Trophoblast cell (in vitro differentiated cells and primary cell): ENCODE measurements around the gene SMARCD3.

Experiments used
- DNase-seq, 2 donors: peaks; one replicate each; pipeline ENCODE4 v3.0.0-alpha.2; 2016
- H2AFZ ChIP-seq: 2 replicates; pipeline ENCODE4 v1.6.1; 2013; ENCODE audit warnings: low read length, moderate library complexity, mild to moderate bottlenecking; ENCODE audit not compliant: insufficient read depth, poor library complexity
- H2AK5ac ChIP-seq: 2 replicates; pipeline ENCODE4 v1.6.1; 2013; ENCODE audit warnings: mild to moderate bottlenecking, low read length
- H2BK120ac ChIP-seq: 2 replicates; pipeline ENCODE4 v1.6.1; 2013; ENCODE audit warnings: low read length, mild to moderate bottlenecking, moderate library complexity; ENCODE audit not compliant: insufficient read depth, poor library complexity
- H2BK12ac ChIP-seq: 2 replicates; pipeline ENCODE4 v1.6.1; 2013; ENCODE audit warnings: mild to moderate bottlenecking, low read length, moderate library complexity
- H2BK5ac ChIP-seq: 2 replicates; pipeline ENCODE4 v1.6.1; 2013; ENCODE audit warnings: low read length, low read depth, moderate library complexity, mild to moderate bottlenecking; ENCODE audit not compliant: poor library complexity
- H3K14ac ChIP-seq: 2 replicates; pipeline ENCODE4 v1.6.1; 2013; ENCODE audit warnings: mild to moderate bottlenecking, low read length
- H3K18ac ChIP-seq: 2 replicates; pipeline ENCODE4 v1.6.1; 2013; ENCODE audit warnings: mild to moderate bottlenecking, low read length
- H3K23ac ChIP-seq: 2 replicates; pipeline ENCODE4 v1.6.1; 2013; ENCODE audit warnings: low read length
- H3K27ac ChIP-seq: 2 replicates; pipeline ENCODE4 v1.5.1; 2013; ENCODE audit warnings: low read depth, mild to moderate bottlenecking, inconsistent platforms, low read length, moderate library complexity
- H3K27me3 ChIP-seq: 2 replicates; pipeline ENCODE4 v1.6.1; 2013; ENCODE audit warnings: inconsistent platforms, mild to moderate bottlenecking, low read length, moderate library complexity; ENCODE audit not compliant: insufficient read depth
- H3K36me3 ChIP-seq, 2 experiments: 1 replicate in 1 of 2; 2 replicates in 1 of 2; pipeline ENCODE4 v1.6.1; 2013; ENCODE audit warnings: low read length in 2 of 2, mild to moderate bottlenecking in 2 of 2, moderate library complexity in 1 of 2; ENCODE audit not compliant: insufficient read depth in 2 of 2, control insufficient read depth in 1 of 2
- H3K4ac ChIP-seq: 2 replicates; pipeline ENCODE4 v1.6.1; 2013; ENCODE audit warnings: low read depth, mild to moderate bottlenecking, low read length, moderate library complexity
- H3K4me1 ChIP-seq, 2 experiments: 1 replicate in 1 of 2; 2 replicates in 1 of 2; pipeline ENCODE4 v1.6.1; 2013; ENCODE audit warnings: low read length in 2 of 2, mild to moderate bottlenecking in 2 of 2, moderate library complexity in 1 of 2; ENCODE audit not compliant: insufficient read depth in 2 of 2, control insufficient read depth in 1 of 2
- H3K4me2 ChIP-seq: 2 replicates; pipeline ENCODE4 v1.6.1; 2013; ENCODE audit warnings: inconsistent platforms, mild to moderate bottlenecking, low read length, moderate library complexity
- H3K4me3 ChIP-seq: 2 replicates; pipeline ENCODE4 v1.5.1; 2013; ENCODE audit warnings: mild to moderate bottlenecking, low read depth, low read length, inconsistent platforms
- H3K79me1 ChIP-seq: one replicate; pipeline ENCODE4 v1.6.1; 2013; ENCODE audit warnings: low read length
- H3K79me2 ChIP-seq: 2 replicates; pipeline ENCODE4 v1.6.1; 2013; ENCODE audit warnings: low read length, mild to moderate bottlenecking; ENCODE audit not compliant: control insufficient read depth, insufficient read depth, poor library complexity
- H3K9ac ChIP-seq: 2 replicates; pipeline ENCODE4 v1.6.1; 2013; ENCODE audit warnings: mild to moderate bottlenecking, low read length
- H3K9me3 ChIP-seq: 2 replicates; pipeline ENCODE4 v1.6.1; 2013; ENCODE audit warnings: low read depth, mild to moderate bottlenecking, control low read depth, inconsistent platforms, low read length; ENCODE audit not compliant: insufficient read depth
- H4K12ac ChIP-seq: 2 replicates; pipeline ENCODE4 v1.6.1; 2013; ENCODE audit warnings: low read depth, mild to moderate bottlenecking, low read length, moderate library complexity
- H4K8ac ChIP-seq: 2 replicates; pipeline ENCODE4 v1.6.1; 2013; ENCODE audit warnings: low read depth, mild to moderate bottlenecking, low read length, moderate library complexity
- H4K91ac ChIP-seq: one replicate; pipeline ENCODE4 v1.6.1; 2013; ENCODE audit warnings: low read depth, mild to moderate bottlenecking, low read length, moderate library complexity
- WGBS: extraction: QIAGEN DNeasy Blood & Tissue Kit; methylation state at CpG from one replicate; pipeline ENCODE4 v1.1.7; 2013; ENCODE audit warnings: missing lambda C conversion rate; ENCODE audit not compliant: insufficient read length, insufficient coverage; ENCODE audit errors: extremely low coverage; 5-methylcytosine and 5-hydroxymethylcytosine counted together

SMARCD3 gene

DNA sequence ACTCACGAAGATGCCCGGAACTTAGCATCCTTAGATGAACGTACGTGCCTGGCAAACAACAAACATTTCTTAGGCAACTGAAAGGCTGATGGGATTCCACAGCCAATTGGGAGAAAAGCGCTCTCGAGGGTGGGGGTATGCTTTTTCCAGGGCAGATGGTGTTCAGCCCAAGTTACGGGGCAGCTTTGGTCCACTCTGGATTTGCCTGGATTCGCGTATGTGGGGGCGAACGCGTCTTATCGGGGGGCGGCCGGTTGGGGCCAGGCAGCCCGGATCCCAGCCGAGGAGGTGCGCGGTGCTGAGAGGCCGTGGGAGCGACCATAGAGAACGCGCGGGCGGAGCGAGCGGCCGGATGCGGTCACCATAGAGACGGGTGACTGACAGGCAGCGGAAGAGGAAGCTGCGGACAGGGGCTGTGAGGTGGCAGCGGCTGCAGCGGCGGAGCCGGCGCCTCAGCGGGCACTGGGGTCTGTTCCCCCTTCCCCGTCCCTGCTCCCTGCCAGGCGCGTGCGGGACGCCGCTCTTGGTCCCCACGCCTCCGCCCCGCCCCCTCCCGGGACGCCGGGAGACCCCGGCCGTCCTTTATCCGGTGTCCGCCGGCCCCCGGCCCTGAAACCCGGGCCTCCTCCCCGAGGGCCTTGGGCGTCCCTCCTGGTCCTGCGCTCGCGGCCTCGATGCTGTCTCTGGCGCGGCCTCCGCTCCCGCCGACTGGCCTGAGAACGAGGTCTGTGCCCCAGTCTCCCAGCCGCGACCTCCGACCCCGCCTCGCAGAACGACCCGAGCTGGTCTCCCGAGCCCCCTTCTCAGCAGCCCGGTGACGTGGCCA is 16.2 kb downstream of the SMARCD3 start, which contains the start of gene CHPF2:
Gene CHPF2, plus strand, starts transcription at position 393 of the 826 bp plus-strand sequence. CDS start 1,529 bp downstream, outside the sequence.
- Histone ChIP-seq H3K9me3 (peaks cover 4% of the 10 kb centered on the region), H4K12ac (peak within 1 kb of the TSS; percentile 44), H3K4ac (peak within 1 kb of the TSS; percentile 91), H3K27ac (no peak within 1 kb of the TSS), H4K8ac (peak within 1 kb of the TSS; percentile 86), H2AK5ac (peak within 1 kb of the TSS; percentile 75), H3K79me1 (peaks cover 9% of the 10 kb centered on the region), H2BK120ac (peak within 1 kb of the TSS; percentile 57), H3K36me3 (peaks cover 21 to 28% of the 10 kb centered on the region in 2 experiments), H3K4me3 (peak within 1 kb of the TSS; percentile 87), H3K79me2 (peaks cover 11% of the 10 kb centered on the region), H3K27me3 (no peaks in the 10 kb centered on the region), H2BK12ac (no peak within 1 kb of the TSS), H2BK5ac (no peak within 1 kb of the TSS), H3K9ac (peak within 1 kb of the TSS; percentile 87), H2AFZ (peak within 1 kb of the TSS; percentile 68), H3K18ac (peak within 1 kb of the TSS; percentile 85), H4K91ac (peak within 1 kb of the TSS; percentile 91), H3K14ac (peak within 1 kb of the TSS; percentile 92), H3K4me1 (peaks cover 4 to 10% of the 10 kb centered on the region in 2 experiments), H3K4me2 (peak within 1 kb of the TSS; percentile 86), H3K23ac (no peak within 1 kb of the TSS)
- DNase-seq, result peak; percentile 66 to 79
- WGBS, result no CpG with 5 or more reads among the region's 79 CpGs

DNA sequence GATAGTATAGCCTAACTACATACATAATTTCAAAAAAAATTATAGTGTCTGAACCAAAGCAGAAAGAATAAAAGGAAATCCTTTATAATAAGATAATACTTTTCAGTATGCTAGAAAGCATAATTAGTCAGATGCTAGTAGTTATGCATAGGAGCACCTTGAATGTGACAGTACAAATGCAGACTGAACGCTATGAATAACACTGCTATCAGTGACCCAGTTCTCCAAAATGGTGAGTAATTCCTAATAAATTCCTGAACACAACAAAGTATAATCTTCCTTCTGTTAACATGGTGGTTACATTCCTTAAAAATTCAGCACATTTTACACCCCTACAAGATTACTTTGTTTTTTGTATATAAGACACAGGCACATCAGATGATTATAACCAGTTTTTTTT is 17.4 kb downstream of the SMARCD3 start:
- no peak for DNase-seq
- no peak overlapping the region for H2AFZ ChIP-seq
- no peak overlapping the region for H2BK12ac ChIP-seq
- H3K4ac ChIP-seq, result no peak overlapping the region
- no peaks in the 10 kb centered on the region for H3K27me3 ChIP-seq
- no peak overlapping the region for H3K4me2 ChIP-seq
- peaks cover 8 to 14% of the 10 kb centered on the region in 2 experiments for H3K4me1 ChIP-seq
- H4K8ac ChIP-seq, result no peak overlapping the region
- H3K18ac ChIP-seq, result no peak overlapping the region
- no peak overlapping the region for H2BK5ac ChIP-seq
- H3K23ac ChIP-seq, result no peak overlapping the region
- no peak overlapping the region for H4K91ac ChIP-seq
- H2BK120ac ChIP-seq, result no peak overlapping the region
- no peak overlapping the region for H3K9ac ChIP-seq
- peaks cover 18% of the 10 kb centered on the region for H3K79me2 ChIP-seq
- H3K14ac ChIP-seq, result no peak overlapping the region
- peaks cover 12% of the 10 kb centered on the region for H3K79me1 ChIP-seq
- H3K36me3 ChIP-seq, result peaks cover 13 to 18% of the 10 kb centered on the region in 2 experiments
- H2AK5ac ChIP-seq, result no peak overlapping the region
- H4K12ac ChIP-seq, result no peak overlapping the region
- H3K4me3 ChIP-seq, result no peak overlapping the region
- no CpG with 5 or more reads among the region's 1 CpG for WGBS
- H3K27ac ChIP-seq, result no peak overlapping the region
- peaks cover 4% of the 10 kb centered on the region for H3K9me3 ChIP-seq

GRCh38 chr7:151229249-151229648 is 19.2 kb downstream of the SMARCD3 start:
- H3K14ac ChIP-seq, result no peak overlapping the region
- H3K36me3 ChIP-seq, result peaks cover 6 to 11% of the 10 kb centered on the region in 2 experiments
- no peak overlapping the region for H3K9ac ChIP-seq
- no CpG with 5 or more reads among the region's 10 CpGs for WGBS
- H3K23ac ChIP-seq, result no peak overlapping the region
- no peak overlapping the region for H3K4me3 ChIP-seq
- H2AFZ ChIP-seq, result no peak overlapping the region
- DNase-seq, result no peak
- no peak overlapping the region for H3K4me2 ChIP-seq
- H3K18ac ChIP-seq, result no peak overlapping the region
- no peaks in the 10 kb centered on the region for H3K9me3 ChIP-seq
- H4K12ac ChIP-seq, result no peak overlapping the region
- H2BK120ac ChIP-seq, result no peak overlapping the region
- H4K91ac ChIP-seq, result no peak overlapping the region
- no peak overlapping the region for H2BK12ac ChIP-seq
- H4K8ac ChIP-seq, result no peak overlapping the region
- H3K4me1 ChIP-seq, result peaks cover 12 to 16% of the 10 kb centered on the region in 2 experiments
- no peak overlapping the region for H3K27ac ChIP-seq
- no peak overlapping the region for H2BK5ac ChIP-seq
- H2AK5ac ChIP-seq, result no peak overlapping the region
- H3K79me2 ChIP-seq, result peaks cover 18% of the 10 kb centered on the region
- H3K27me3 ChIP-seq, result no peaks in the 10 kb centered on the region
- H3K79me1 ChIP-seq, result peaks cover 12% of the 10 kb centered on the region
- no peak overlapping the region for H3K4ac ChIP-seq

DNA sequence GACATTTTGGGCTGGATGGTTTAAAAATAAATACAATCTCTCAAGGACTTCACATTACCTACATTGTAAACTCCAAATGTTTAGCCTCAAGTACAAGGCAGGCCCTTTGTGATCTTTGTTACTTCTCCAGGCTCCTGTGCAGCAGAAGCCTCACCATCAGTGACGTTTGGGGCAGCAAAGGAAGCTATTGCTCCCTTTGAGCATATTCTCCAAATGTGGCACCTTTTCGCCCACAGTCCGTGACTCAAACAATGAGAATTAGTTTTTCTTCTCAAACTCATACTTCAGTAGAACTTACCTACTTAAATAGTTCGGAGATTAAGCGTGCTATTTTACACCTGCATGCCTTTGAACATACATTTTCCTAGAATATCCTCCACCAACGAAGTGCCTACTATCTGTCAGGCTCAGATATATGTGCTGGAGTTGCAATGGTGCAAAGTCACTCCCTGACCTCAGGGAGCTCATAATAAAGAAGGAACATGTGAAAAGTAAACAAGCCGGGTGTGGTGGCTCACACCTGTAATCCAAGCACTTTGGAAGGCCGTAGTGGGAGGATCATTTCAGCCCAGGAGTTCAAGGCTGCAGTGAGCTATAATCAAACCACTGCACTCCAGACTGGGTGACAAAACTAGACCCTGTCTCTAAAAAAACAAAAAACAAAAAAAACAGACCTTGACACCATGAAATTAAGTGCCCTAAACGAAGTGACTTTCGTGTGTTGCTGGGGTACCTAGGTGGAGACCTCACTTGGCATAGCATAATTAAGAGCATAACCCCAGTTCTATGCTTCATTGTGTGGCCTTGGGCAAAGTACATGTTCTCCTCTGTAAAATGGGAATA is 20.2 kb downstream of the SMARCD3 start:
- no peak overlapping the region for H3K4me3 ChIP-seq
- H2BK5ac ChIP-seq, result no peak overlapping the region
- H2AFZ ChIP-seq, result no peak overlapping the region
- H2AK5ac ChIP-seq, result no peak overlapping the region
- peak overlapping the region; percentile 81 for H4K8ac ChIP-seq
- H3K36me3 ChIP-seq, result peaks cover 10 to 16% of the 10 kb centered on the region in 2 experiments
- H3K14ac ChIP-seq, result no peak overlapping the region
- H3K9me3 ChIP-seq, result no peaks in the 10 kb centered on the region
- H3K9ac ChIP-seq, result no peak overlapping the region
- H3K27me3 ChIP-seq, result no peaks in the 10 kb centered on the region
- no peak overlapping the region for H2BK12ac ChIP-seq
- no peak overlapping the region for H4K12ac ChIP-seq
- no peak overlapping the region for H3K23ac ChIP-seq
- H3K27ac ChIP-seq, result no peak overlapping the region
- H3K4me1 ChIP-seq, result peaks cover 10% of the 10 kb centered on the region in 2 experiments
- no peak for DNase-seq
- no peak overlapping the region for H3K18ac ChIP-seq
- peak overlapping the region; percentile 86 for H3K4me2 ChIP-seq
- H3K79me1 ChIP-seq, result peaks cover 12% of the 10 kb centered on the region
- H3K4ac ChIP-seq, result no peak overlapping the region
- no CpG with 5 or more reads among the region's 10 CpGs for WGBS
- peaks cover 14% of the 10 kb centered on the region for H3K79me2 ChIP-seq
- no peak overlapping the region for H4K91ac ChIP-seq
- no peak overlapping the region for H2BK120ac ChIP-seq
